Keratinocyte (primary cell): ENCODE results near the gene ANKZF1. TPM values are rescaled to one million over a fixed set of nuclear protein-coding genes. Genes with fewer than 3 reads are reported as not detected.

ENCODE experiments used
- DNase-seq: peaks from one replicate; pipeline ENCODE4 v3.0.0-alpha.2; 2011; ENCODE audit warnings: low read depth, missing footprints, low spot score
- FAIRE-seq: peaks from 2 replicates; lab custom pipeline; 2011; peaks lifted over from hg19 to GRCh38; lab: Jason Lieb, UNC
- H2AFZ ChIP-seq: 2 replicates; pipeline ENCODE4 v1.6.0; 2012; ENCODE audit warnings: low read length, control low read depth, inconsistent platforms; ENCODE audit not compliant: control insufficient read depth
- H3K27ac ChIP-seq: 2 replicates; pipeline ENCODE4 v1.5.1; 2011; ENCODE audit warnings: low read length; ENCODE audit not compliant: control insufficient read depth, insufficient read depth
- H3K27me3 ChIP-seq: 3 replicates; pipeline ENCODE4 v1.6.0; 2011; ENCODE audit warnings: low read length; ENCODE audit not compliant: control insufficient read depth, insufficient read depth; ENCODE audit errors: extremely low read depth
- H3K36me3 ChIP-seq, 2 experiments: 2 replicates in 1 of 2; 3 replicates in 1 of 2; pipeline ENCODE4 v1.5.1; 2011; ENCODE audit warnings: low read length in 2 of 2, mild to moderate bottlenecking in 1 of 2; ENCODE audit not compliant: control insufficient read depth in 2 of 2, insufficient read depth in 2 of 2; ENCODE audit errors: extremely low read depth in 1 of 2
- H3K4me1 ChIP-seq: 3 replicates; pipeline ENCODE4 v1.5.1; 2011; ENCODE audit warnings: low read length; ENCODE audit not compliant: control insufficient read depth, insufficient read depth; ENCODE audit errors: extremely low read depth
- H3K4me2 ChIP-seq: 3 replicates; pipeline ENCODE4 v1.6.0; 2011; ENCODE audit warnings: low read depth, low read length; ENCODE audit not compliant: control insufficient read depth, insufficient read depth; ENCODE audit errors: extremely low read depth
- H3K4me3 ChIP-seq, 3 experiments: fragments of 200-600 bp in 1 of 3; sonication (generic) in 1 of 3; 2 replicates in 2 of 3; 3 replicates in 1 of 3; pipeline ENCODE4 v1.5.1; 2011 to 2016; ENCODE audit warnings: low read length in 3 of 3, mild to moderate bottlenecking in 3 of 3, control low read depth in 2 of 3, inconsistent platforms in 1 of 3, low read depth in 1 of 3, mixed read lengths in 1 of 3, mixed run types in 1 of 3, moderate library complexity in 1 of 3; ENCODE audit not compliant: control insufficient read depth in 2 of 3, insufficient read depth in 2 of 3; ENCODE audit errors: extremely low read depth in 1 of 3
- H3K79me2 ChIP-seq: 2 replicates; pipeline ENCODE4 v1.6.0; 2012; ENCODE audit warnings: low read length; ENCODE audit not compliant: control insufficient read depth, insufficient read depth
- H3K9ac ChIP-seq: 3 replicates; pipeline ENCODE4 v1.6.0; 2011; ENCODE audit warnings: low read length; ENCODE audit not compliant: control insufficient read depth, insufficient read depth; ENCODE audit errors: extremely low read depth
- H3K9me1 ChIP-seq: 3 replicates; pipeline ENCODE4 v1.6.0; 2011; ENCODE audit warnings: low read length; ENCODE audit not compliant: control insufficient read depth, insufficient read depth; ENCODE audit errors: extremely low read depth
- H3K9me3 ChIP-seq: 2 replicates; pipeline ENCODE4 v1.5.1; 2012; ENCODE audit warnings: low read depth, low read length; ENCODE audit not compliant: control insufficient read depth
- H4K20me1 ChIP-seq: 3 replicates; pipeline ENCODE4 v1.6.0; 2011; ENCODE audit warnings: low read length; ENCODE audit not compliant: control insufficient read depth, insufficient read depth; ENCODE audit errors: extremely low read depth
- CTCF ChIP-seq, 3 experiments: IDR thresholded peaks in 1 of 3; conservative IDR thresholded peaks in 1 of 3; optimal IDR thresholded peaks in 1 of 3; 2 replicates in 2 of 3; 3 replicates in 1 of 3; pipeline versions ENCODE3 to v1.5.1; 2011; ENCODE audit warnings: low read length in 3 of 3, mild to moderate bottlenecking in 3 of 3, moderate library complexity in 2 of 3, control low read depth in 1 of 3, inconsistent platforms in 1 of 3; ENCODE audit not compliant: insufficient read depth in 2 of 3; ENCODE audit errors: extremely low read depth in 1 of 3
- EZH2 ChIP-seq: IDR thresholded peaks from one replicate; pipeline ENCODE4 v1.6.1; 2012; ENCODE audit warnings: inconsistent platforms, mild to moderate bottlenecking, low read length, moderate library complexity
- dilution Hi-C: fragments of 300-500 bp; cut with MboI; formaldehyde crosslinking; loops from one replicate; pipeline ENCODE4 v1.7.0; 2020; ENCODE audit warnings: low sequenced_read_pairs; ENCODE audit not compliant: extremely low pct_ligation_motif_present
- polyA plus RNA-seq, 5 experiments: library from polyadenylated mRNA; depleted of rRNA in 3 of 5; stranded (reverse) in 3 of 5; stranded (forward) in 1 of 5; unstranded in 1 of 5; fragments of >200 nt; gene quantifications; 1 replicate in 1 of 5; 2 replicates in 3 of 5; 3 replicates in 1 of 5; pipeline versions ENCODE4 v1.2.1 to v1.2.3, GENCODE V29; 2011 to 2012; ENCODE audit warnings: missing spikeins in 2 of 5, low read depth in 1 of 5, low replicate concordance in 1 of 5

ANKZF1 gene
- polyA plus RNA-seq, 1 donor (not counting 4 experiments of a cell fraction or from before 2014, with no cell fraction given), result 35.1 TPM

- H3K27ac ChIP-seq, result no peak overlapping the region
- no peak overlapping the region for H2AFZ ChIP-seq
- no peaks in the 10 kb centered on the region for H4K20me1 ChIP-seq
- DNase-seq, result no peak
- no peaks in the 10 kb centered on the region for H3K27me3 ChIP-seq
- no peak overlapping the region for H3K9ac ChIP-seq
- H3K9me1 ChIP-seq, result no peaks in the 10 kb centered on the region
- no peaks in the 10 kb centered on the region for H3K9me3 ChIP-seq
- dilution Hi-C loops, result no loop called here
- H3K79me2 ChIP-seq, result peaks cover 7% of the 10 kb centered on the region
- TF ChIP-seq CTCF (optimal IDR thresholded peaks at IDR 0.05 in 1 of 3, IDR thresholded peaks at IDR 0.05 in 1 of 3, conservative IDR thresholded peaks at IDR 0.05 in 1 of 3; ENCODE audit: extremely low read depth in 1 of 3, insufficient read depth in 2 of 3, low read length in 3 of 3) (no peak), EZH2 (no peak)
- peaks cover 23 to 27% of the 10 kb centered on the region in 2 experiments for H3K36me3 ChIP-seq
- H3K4me2 ChIP-seq, result no peak overlapping the region
- H3K4me1 ChIP-seq, result peaks cover 43% of the 10 kb centered on the region
- FAIRE-seq, result no peak
- no peak overlapping the region for H3K4me3 ChIP-seq
These were observed 53.5 kb downstream of the ANKZF1 start for GRCh38 chr2:219282943-219283581.

GRCh38 chr2:219284501-219285372, 55.1 kb downstream of the ANKZF1 start:
- Histone ChIP-seq H3K9me1 (no peaks in the 10 kb centered on the region), H3K27ac (peak overlapping the region; percentile 65), H3K79me2 (peaks cover 6% of the 10 kb centered on the region), H3K4me3 (peak overlapping the region in 1 of 3 experiments; percentile 52), H3K4me2 (peak overlapping the region; percentile 76), H3K27me3 (no peaks in the 10 kb centered on the region), H2AFZ (no peak overlapping the region), H3K4me1 (peaks cover 40% of the 10 kb centered on the region), H3K36me3 (peaks cover 23 to 27% of the 10 kb centered on the region in 2 experiments), H4K20me1 (no peaks in the 10 kb centered on the region), H3K9me3 (no peaks in the 10 kb centered on the region), H3K9ac (no peak overlapping the region)
- TF ChIP-seq EZH2 (no peak), CTCF (optimal IDR thresholded peaks at IDR 0.05 in 1 of 3, IDR thresholded peaks at IDR 0.05 in 1 of 3, conservative IDR thresholded peaks at IDR 0.05 in 1 of 3; ENCODE audit: extremely low read depth in 1 of 3, insufficient read depth in 2 of 3, low read length in 3 of 3) (no peak)
- dilution Hi-C loops, result no loop called here
- FAIRE-seq, result no peak
- no peak for DNase-seq
